Measurements from ENCODE around the gene KIF5C.

The KIF5C gene

DNA sequence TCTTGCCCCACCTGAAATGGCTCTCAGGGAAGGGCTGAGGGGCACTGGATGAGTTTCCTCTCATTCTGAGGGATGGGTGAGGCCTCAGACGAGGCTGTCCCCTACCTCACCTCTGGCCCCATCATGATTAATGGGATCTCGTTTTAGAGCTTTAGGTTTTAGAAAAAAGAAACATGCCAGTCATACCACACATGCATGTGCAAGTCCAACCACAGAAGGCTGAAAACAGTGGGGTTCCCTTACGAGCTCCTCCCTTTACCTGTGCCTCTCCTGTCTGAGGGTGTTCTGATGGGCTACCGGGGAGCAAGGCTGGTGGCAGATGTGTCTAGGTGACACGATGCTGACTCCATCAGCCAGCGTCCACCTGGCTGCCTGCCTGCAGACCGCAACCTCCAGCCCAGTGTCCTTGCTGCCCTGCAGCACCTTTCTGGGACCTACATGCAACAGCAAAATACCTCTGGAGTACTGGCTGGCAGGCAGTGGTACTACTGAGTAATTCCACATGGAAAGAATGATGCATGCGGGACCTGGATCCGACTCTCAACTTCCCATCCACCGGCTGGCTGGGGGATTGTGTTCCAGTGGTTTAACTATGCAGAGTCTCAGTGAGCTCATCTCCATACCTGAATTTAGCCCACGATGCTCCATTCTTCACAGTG lies 154.4 kb downstream of the KIF5C start:
- TF ChIP-seq CTCF (IDR thresholded peaks at IDR 0.05; ENCODE audit: insufficient read depth, low read depth, low read length, missing control alignments): no peak
- DNase-seq (ENCODE audit: low read depth): peak; percentile 39
- no peak overlapping the region for H3K4me3 ChIP-seq (ENCODE audit: low read length)

DNA sequence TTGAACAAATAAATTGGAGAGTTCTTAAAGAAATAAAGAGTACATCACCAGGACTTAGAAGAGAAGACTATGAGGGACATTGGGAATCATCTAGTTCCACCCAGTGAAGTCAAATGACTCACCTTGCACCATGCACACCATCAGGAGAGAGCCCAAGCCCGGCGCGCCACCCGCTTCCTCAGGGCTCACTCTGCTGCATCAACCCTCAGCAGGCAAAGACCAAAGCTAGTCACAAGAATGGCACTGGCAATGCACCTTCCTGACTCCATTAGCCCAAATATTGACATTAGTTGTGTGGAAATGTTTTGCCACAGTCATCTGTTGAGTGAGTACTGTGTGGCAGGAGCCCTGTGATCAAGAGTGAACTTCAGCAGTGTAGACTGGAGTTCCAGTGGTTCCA lies 156.4 kb downstream of the KIF5C start:
- no peak overlapping the region for H3K4me3 ChIP-seq (ENCODE audit: low read length)
- DNase-seq (ENCODE audit: low read depth): no peak
- no peak for TF ChIP-seq CTCF (IDR thresholded peaks at IDR 0.05; ENCODE audit: insufficient read depth, low read depth, low read length, missing control alignments)

DNA sequence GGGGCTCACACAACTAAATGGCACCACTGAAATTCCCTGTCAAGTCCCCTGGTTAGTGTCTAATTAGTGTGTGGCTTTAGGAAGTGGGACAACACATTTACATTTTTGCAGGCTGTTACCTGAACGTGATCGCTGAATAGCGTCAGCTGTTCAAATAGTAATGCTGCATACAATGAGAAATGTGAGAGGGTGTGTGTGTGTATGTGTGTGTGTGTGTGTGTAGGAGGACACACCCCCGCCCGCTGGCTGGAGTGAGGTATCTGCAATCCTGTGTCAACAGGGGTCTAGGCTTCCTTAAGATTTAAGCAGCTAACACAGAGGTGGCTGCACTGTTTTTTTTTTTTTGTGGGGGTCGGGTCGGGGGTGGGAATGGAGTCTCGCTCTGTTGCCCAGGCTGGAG lies 158.7 kb downstream of the KIF5C start:
- peak; percentile 69 for DNase-seq (ENCODE audit: low read depth)
- no peak overlapping the region for H3K4me3 ChIP-seq (ENCODE audit: low read length)
- TF ChIP-seq CTCF (IDR thresholded peaks at IDR 0.05; ENCODE audit: insufficient read depth, low read depth, low read length, missing control alignments): no peak

- TF ChIP-seq CTCF (IDR thresholded peaks at IDR 0.05; ENCODE audit: insufficient read depth, low read depth, low read length, missing control alignments): no peak
- H3K4me3 ChIP-seq (ENCODE audit: low read length): no peak overlapping the region
- DNase-seq (ENCODE audit: low read depth): no peak
Measured at GRCh38 chr2:149034406-149034805, 159.4 kb downstream of the KIF5C start.

GRCh38 chr2:149036507-149037293 lies 161.7 kb downstream of the KIF5C start:
- TF ChIP-seq CTCF (IDR thresholded peaks at IDR 0.05; ENCODE audit: insufficient read depth, low read depth, low read length, missing control alignments): no peak
- no peak for DNase-seq (ENCODE audit: low read depth)
- H3K4me3 ChIP-seq (ENCODE audit: low read length): no peak overlapping the region

DNA sequence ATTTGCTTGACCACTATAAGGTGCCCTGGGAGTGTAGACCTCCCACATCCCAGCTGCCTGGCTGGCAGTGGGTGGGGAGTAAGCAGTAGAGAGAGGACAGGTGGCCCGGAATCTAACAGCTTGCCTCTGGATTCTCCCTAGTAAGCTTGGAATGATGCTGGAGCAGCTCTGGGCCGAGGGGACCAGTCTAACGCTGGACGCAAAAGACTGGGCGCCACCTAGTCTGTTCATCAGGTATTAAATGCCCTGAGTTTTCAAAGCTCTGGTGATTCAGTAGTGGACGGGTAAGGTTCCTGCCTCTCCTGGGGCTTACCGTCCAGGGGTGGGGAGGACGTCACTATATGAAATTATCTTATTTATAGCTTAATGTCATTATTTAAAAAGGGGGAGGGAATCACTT lies 162.8 kb downstream of the KIF5C start:
- peak; percentile 35 for TF ChIP-seq CTCF (IDR thresholded peaks at IDR 0.05; ENCODE audit: insufficient read depth, low read depth, low read length, missing control alignments)
- H3K4me3 ChIP-seq (ENCODE audit: low read length): peak overlapping the region; percentile 76
- DNase-seq (ENCODE audit: low read depth): peak; percentile 57

Measured in epithelial cell of esophagus (primary cell).